C4-2B (cell line): ENCODE data around the gene KRTAP19-2.

Experiments used
- CTCF ChIP-seq: fragments of 450-650 bp; conservative IDR thresholded peaks from 2 replicates; pipeline ENCODE4 v1.5.1; 2017; ENCODE audit warnings: mild to moderate bottlenecking
- ZFX ChIP-seq: fragments of 450-650 bp; IDR thresholded peaks from 2 replicates; pipeline ENCODE4 v1.6.1; 2017

DNA sequence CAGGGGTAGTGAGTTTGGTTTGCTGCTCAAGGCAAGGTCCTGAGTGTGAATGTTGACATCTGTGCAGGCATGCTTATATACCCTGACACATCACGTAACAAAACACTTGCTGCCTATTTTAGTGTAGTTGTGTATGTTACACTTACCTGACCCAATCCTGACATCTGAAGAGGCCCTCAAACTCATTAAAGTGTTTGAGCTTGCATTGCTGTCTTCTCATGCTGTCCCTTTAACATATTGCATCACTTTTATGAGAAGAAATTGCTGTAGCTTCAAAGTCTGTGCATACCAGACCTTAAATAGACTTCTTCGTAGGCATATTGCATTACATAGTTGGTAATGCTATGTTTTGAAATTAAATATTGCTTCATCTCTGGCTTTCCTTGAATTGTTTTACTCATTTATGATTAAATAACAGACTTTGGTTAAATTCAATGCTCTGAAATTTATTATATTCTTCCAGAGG lies 4.8 kb upstream of the KRTAP19-2 start, which contains the start of gene KRTAP19-3:
- no peak for TF ChIP-seq CTCF
- no peak for TF ChIP-seq ZFX
